Retinal pigment epithelial cell (primary cell): ENCODE results near the gene MYLIP.
"Not testable (repeated sequence)": the region's sequence is repeated elsewhere in the genome, so short reads cannot be mapped to it uniquely, and the experiment has no call there.

Experiments used
- DNase-seq: peaks from one replicate; pipeline ENCODE4 v3.0.0-alpha.2; 2010; ENCODE audit warnings: low read depth
- H3K4me3 ChIP-seq: 2 replicates; pipeline ENCODE4 v1.5.1; 2011; ENCODE audit warnings: mild to moderate bottlenecking, low read length, control low read depth, moderate library complexity
- TF ChIP-seq, protein P1 (sequence below): conservative IDR thresholded peaks from 2 replicates; pipeline ENCODE4 v1.5.1; 2011; ENCODE audit warnings: low read depth, low read length, control low read depth, inconsistent platforms

The MYLIP gene

DNA sequence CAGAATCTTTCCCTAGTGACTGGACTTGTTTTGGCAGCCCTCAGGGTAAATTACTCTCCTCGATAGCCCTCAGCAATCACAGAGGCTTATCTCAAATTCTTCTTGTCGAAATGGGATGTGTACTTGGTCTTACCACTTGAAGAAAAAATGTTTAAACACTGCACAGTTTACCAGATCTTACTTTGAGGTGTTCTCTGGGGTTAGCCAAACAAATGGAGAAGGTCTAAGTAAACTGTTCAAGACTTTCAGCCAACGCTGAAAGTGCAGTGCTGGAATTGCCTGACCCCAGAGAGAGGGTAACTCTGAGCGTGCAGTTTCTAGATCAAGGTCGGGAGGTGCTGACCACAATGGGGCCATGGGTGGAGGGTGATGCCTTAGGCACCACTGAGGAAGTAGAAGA, 39.2 kb downstream of the MYLIP start:
- TF ChIP-seq, protein P1, sequence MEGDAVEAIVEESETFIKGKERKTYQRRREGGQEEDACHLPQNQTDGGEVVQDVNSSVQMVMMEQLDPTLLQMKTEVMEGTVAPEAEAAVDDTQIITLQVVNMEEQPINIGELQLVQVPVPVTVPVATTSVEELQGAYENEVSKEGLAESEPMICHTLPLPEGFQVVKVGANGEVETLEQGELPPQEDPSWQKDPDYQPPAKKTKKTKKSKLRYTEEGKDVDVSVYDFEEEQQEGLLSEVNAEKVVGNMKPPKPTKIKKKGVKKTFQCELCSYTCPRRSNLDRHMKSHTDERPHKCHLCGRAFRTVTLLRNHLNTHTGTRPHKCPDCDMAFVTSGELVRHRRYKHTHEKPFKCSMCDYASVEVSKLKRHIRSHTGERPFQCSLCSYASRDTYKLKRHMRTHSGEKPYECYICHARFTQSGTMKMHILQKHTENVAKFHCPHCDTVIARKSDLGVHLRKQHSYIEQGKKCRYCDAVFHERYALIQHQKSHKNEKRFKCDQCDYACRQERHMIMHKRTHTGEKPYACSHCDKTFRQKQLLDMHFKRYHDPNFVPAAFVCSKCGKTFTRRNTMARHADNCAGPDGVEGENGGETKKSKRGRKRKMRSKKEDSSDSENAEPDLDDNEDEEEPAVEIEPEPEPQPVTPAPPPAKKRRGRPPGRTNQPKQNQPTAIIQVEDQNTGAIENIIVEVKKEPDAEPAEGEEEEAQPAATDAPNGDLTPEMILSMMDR: no peak
- no peak overlapping the region for H3K4me3 ChIP-seq
- no peak for DNase-seq

DNA sequence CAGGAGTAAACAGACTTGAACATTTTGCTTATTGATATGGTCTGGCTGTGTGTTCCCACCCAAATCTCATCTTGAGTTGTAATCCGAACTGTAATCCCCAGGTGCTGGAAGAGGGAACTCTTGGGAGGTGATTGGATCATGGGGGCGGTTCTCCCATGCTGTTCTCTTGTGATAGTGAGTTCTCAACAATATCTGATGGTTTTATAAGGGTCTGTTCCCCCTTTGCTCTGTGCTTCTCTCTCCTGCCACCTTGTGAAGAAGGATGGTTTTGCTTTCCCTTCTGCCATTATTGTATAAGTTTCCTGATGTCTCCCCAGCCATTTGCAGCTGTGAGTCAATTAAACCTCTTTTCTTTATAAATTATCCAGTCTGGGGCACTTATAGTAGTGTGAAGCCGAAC, 40.0 kb downstream of the MYLIP start:
- TF ChIP-seq, protein P1: peak; percentile 66
- DNase-seq: no peak
- no peak overlapping the region for H3K4me3 ChIP-seq

DNA sequence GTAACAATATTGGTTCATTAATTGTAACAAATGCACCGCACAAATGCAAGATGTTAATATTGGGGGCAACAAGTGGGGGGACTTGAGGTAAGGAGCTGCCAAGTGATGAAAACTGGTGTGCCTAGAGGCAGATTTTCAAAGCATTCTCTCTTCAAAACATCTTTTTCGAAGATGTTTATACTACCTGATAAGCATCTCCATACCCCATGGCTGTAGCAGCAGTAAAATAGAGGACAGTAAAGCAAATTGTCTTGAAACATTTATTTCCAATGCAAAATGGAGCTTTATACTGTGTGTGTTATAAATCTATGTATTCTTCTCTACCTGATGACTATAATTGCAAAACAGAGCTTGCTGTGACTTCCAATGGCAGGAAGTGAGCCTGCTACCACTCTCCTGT, 42.5 kb downstream of the MYLIP start:
- H3K4me3 ChIP-seq: no peak overlapping the region
- no peak for DNase-seq
- TF ChIP-seq, protein P1: no peak

DNA sequence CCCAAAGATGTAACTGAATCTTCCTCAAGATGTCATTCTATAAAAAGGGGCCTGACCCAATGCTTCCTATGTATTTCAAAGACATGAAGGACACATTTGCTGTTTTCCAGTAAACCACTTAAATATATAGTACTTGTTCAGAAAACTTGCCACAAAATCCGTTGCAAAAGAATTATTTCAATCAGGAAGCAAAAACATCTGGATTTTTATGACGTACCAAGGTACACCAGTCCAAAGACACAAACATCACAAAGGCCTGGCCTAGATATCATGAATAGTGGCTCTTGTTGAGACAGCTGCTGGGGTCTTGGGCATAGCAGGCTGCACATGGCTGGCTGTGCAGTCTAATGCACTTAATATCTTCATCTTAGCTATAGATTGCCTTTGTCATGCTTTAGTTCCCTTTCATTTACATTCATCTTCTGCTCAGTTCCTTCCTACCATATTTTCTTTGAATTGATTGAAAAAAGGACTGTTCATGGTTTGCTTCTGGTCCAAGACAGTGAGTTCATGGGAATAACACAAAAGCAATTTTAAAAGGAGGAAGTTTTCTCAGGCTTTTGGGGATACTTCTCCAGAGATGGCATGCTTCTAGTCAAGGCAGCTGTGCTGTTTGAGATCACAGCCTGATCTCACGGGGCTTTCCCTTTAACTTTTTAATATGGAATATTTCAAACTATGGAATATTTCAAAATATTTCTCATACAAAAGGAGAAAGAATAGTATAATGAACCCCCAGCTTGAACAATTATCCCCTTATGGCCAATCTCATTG, 44.5 kb downstream of the MYLIP start:
- DNase-seq: no peak
- no peak overlapping the region for H3K4me3 ChIP-seq
- TF ChIP-seq, protein P1: no peak

DNA sequence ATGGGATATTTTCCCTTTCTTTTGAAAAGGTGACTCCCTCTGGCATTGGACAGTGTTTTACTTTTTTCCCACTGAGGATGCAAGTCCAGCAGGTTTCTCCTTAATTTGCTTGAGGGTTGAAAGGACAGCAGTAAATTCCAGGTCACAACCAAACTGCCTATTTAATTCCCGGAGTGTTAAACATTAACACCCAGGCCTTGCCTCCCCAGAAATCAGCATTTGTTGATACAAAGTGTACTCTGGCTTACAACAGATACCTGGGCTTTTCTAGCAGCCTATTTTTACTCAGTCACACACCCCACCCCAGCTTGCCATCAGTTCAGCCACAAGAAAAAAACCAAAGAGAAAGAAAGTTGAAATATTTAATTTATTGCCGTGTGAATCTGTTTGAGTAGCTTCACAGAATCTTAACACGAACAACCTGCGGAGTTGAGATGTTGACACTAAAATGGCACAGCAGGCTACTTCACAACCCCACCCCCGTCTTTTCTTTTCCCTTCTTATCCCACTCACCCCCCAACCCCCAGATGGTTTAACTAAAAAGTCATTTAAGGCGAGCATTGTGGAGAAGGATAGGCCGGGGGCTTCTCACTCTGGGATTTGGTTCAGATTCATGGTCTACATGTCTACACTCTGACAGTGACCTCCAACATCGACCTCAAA, 45.7 kb downstream of the MYLIP start:
- TF ChIP-seq, protein P1: no peak
- no peak overlapping the region for H3K4me3 ChIP-seq
- DNase-seq: no peak

DNA sequence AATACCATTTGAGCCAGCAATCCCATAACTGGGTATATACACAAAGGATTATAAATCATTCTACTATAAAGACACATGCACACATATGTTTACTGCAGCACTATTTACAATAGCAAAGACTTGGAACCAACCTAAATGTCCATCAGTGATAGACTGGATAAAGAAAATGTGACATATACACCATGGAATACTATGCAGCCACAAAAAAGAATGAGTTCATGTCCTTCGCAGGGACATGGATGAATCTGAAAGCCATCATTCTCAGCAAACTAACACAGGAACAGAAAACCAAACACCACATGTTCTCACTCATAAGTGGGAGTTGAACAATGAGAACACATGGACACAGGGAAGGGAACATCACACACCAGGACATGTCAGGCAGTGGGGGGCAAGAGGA, 47.7 kb downstream of the MYLIP start:
- H3K4me3 ChIP-seq, DNase-seq: not testable (repeated sequence)

DNA sequence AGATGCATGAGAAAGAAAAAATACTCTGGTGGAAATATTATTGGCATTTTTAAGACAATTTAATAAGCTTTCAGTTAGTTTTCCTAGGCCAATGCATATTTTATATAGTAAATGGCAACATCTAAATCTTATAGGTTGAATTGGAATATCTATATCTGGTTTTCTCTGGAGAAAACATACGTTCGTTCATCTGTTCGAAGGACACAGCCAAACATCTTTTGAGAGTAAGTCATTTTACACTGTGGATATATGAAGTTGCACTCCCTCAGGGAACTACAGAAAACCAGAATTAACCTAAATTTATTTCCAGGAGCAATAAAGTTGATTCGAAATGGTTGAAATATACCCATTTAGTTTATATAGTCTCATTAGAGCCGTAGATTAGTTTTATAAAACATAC, 49.0 kb downstream of the MYLIP start:
- no peak for DNase-seq

More for the DNA sequence above, 49.0 kb downstream of the MYLIP start:
- TF ChIP-seq, protein P1: no peak
- H3K4me3 ChIP-seq: no peak overlapping the region
